Fibroblast of skin of right biceps (primary cell): ENCODE measurements around the gene ERI2.
A peak's percentile ranks its signal among the peaks of the same experiment; 100 is the strongest.
"Not testable (repeated sequence)": the region's sequence is repeated elsewhere in the genome, so short reads cannot be mapped to it uniquely, and the experiment has no call there.

Experiments used
- DNase-seq: peaks from one replicate; pipeline ENCODE4 v3.0.0-alpha.2; 2013

Gene ERI2

DNA sequence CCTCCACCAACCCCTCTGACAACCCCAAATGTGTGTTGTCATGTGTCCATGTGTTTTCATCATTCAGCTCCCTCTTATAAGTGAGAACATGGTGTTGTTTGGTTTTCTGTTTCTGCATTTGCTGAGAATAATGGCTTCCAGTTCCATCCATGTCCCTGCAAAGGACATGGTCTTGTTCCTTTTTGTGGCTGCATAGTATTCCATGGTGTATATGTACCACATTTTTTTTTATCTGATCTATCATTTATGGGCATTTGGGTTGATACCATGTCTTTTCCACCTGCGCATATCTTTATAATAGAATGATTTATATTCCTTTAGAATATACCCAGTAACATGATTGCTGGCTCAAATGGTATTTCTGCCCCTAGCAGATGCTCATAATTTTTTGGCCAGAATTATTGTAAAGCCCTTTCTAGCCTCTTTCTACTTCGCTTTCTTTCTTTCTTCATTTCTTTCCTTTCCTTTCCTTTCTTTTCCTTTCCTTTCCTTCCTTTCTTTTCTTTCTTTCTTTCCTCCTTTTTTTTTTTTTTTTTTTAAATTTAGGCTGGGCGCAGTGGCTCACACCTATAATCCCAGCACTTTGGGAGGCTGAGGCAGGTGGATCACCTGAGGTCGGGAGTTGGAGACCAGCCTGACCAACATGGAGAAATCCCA, 12.8 kb upstream of the ERI2 start:
- no peak for DNase-seq

- DNase-seq = no peak
Observed at GRCh38 chr16:20814784-20815183, 8.5 kb upstream of the ERI2 start.

GRCh38 chr16:20812510-20812909, 6.2 kb upstream of the ERI2 start:
- DNase-seq = no peak

GRCh38 chr16:20811889-20812439, 5.7 kb upstream of the ERI2 start:
- no peak for DNase-seq

- no peak for DNase-seq
Observed at GRCh38 chr16:20807862-20808261, 1.6 kb upstream of the ERI2 start.

GRCh38 chr16:20805684-20806167, 546 bp downstream of the ERI2 start:
- DNase-seq = not testable (repeated sequence)

DNA sequence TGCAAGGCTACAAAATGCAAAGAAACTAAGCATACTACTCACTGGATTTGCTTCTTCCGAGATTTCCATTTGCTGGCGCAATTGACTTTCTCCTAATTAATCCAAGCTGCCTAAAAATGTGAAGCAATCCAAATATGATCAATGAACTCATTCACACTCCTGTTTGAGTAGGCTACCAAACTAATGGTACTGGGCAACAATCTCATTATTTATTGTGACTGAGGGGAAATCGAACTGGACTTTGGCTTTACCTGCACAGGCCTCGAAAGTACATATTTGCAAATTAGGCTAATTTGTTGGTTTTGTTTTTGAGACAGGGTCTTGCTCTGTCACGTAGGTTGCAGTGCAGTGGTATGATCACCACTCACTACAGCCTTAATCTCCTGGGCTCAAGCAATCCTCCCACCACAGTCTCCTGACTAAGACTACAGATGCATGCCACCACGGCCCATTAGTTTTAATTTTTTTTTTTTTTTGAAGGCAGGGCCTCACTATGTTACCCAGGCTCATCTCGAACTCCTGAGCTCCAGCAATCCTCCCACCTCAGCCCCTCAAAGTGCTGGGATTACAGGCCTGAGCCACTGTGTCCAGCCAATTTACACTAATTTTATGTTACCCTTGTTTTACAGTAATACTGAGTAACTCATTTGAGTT, 2.6 kb downstream of the ERI2 start:
- no peak for DNase-seq

- DNase-seq = peak; percentile 32
Observed at GRCh38 chr16:20803192-20803560, 3.1 kb downstream of the ERI2 start.

GRCh38 chr16:20801278-20801677, 5.0 kb downstream of the ERI2 start:
- DNase-seq = no peak

DNA sequence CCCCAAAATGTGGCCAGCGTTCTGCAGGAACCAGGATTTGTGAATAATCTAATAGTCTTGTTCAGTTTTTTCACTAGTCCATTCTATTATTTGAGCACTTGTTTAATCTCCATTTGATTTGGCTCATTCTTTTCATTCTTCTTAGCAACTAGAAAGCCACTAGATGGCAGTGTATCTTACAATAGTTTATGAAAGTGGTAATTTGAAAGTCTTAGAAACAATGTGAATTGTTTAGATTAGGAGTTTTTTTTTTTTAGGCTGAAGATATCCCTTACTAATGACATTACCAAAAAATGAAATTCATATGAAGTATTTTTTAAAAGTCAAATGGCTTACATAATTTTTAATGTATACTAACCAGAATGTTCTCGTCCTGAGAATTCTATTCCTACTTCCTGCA, 6.7 kb downstream of the ERI2 start:
- DNase-seq = peak; percentile 12

GRCh38 chr16:20798364-20798763, 7.9 kb downstream of the ERI2 start:
- DNase-seq = no peak

DNA sequence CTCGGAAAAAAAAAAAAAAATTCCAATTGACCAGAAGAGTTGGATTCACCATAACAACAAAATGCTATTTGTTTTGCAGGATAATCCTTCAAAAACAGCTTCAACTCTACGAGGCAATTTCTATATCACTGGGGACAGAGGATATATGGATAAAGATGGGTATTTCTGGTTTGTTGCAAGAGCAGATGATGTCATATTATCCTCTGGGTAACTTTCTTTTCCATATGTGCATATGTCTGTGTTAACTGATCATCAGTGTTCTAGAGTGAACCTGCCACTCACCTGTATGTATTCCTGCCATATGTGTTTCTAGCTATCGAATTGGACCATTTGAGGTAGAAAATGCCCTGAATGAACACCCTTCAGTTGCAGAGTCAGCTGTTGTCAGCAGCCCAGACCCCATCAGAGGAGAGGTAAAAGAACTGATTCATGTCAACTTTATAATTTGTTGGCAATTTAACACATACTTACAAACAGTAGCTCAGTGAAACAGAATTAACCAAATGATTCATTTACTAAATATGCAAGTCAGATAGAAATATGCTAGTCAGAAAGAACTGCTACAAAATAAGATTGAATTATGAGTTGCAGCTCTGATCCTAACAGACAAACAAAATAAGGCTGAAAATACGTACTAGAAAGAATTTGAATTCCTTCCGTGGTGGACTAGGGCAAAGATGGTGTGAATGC, 14.2 kb downstream of the ERI2 start:
- DNase-seq = peak; percentile 30

DNA sequence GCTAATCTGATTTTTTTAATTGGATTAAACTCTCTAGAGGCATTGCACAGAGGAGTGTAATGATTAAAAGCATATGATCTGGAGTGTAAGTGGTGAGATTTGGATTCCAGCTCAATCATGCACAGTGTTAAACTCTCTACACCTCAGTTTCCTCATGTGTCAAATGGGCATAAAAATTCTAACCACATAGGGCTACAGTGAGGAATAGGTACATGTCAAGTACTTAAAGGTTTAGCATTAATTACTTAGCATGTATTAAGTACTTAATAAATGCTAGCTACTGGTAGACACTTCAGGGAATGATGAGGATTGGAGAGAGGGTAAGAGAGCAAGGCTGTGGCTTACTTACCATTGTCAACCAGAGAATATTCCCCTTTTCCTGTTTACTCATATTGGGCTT, 17.1 kb downstream of the ERI2 start:
- DNase-seq = no peak

DNA sequence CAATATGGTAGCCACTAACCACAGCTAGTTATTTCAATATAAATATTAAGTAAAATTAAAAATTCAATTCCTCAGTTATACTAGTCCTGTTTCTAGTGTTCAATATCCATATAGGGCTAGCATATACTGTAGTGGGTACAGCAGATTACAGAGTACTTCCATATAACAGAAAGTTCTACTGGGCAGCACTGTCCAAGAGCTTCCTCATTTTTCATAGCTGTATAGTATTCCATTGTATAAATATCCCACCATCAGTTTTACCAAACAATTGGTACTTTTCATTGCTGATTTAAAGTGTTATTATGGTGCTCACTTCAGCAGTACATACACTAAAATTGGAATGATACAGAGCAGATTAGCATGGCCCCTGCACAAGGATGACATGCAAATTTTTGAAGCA, 22.1 kb downstream of the ERI2 start:
- DNase-seq = no peak

GRCh38 chr16:20782470-20782869, 23.8 kb downstream of the ERI2 start:
- no peak for DNase-seq

GRCh38 chr16:20781697-20782096, 24.6 kb downstream of the ERI2 start:
- DNase-seq = no peak

GRCh38 chr16:20774703-20775362, 31.4 kb downstream of the ERI2 start:
- peak; percentile 41 for DNase-seq

- DNase-seq = no peak
Observed at GRCh38 chr16:20773679-20774078, 32.6 kb downstream of the ERI2 start.

- no peak for DNase-seq
Observed at GRCh38 chr16:20768818-20769217, 37.5 kb downstream of the ERI2 start.

GRCh38 chr16:20768121-20768520, 38.2 kb downstream of the ERI2 start:
- no peak for DNase-seq

DNA sequence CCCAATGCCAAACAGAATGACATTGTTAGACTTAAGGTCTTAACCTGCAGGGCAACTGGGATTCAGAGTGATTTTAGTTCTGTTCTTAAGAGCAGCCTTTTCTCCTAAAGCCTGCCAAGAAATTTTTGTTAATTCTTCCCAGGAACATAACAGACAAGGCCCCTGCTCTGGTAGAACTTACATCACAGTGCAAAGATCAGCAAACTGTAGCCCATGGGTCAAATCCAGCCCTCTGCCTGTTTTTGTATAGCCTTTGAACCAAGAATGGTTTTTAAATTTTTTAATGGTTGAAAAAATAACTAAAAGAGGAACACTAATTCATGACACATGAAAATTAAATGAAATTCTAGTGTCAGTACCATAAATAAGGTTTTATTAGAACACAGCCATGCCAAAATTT, 38.7 kb downstream of the ERI2 start:
- DNase-seq = no peak

DNA sequence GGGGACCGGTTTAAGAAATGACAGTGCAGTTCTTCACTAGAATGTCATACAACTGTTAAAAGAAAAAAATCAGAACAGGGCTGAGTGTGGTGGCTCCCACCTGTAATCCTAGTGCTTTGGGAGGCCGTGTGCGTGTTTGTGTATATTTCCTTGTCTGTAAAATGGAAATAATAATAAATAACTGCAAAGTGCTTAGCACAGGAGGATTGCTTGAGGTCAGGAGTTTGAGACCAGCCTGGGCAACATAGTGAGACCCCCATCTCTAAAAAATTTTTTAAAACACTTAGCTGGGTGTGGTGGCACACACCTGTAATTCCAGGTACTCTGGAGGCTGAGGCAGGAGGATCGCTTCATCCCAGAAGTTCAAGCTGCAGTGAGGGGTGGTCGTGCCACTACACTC, 40.0 kb downstream of the ERI2 start:
- DNase-seq = no peak

DNA sequence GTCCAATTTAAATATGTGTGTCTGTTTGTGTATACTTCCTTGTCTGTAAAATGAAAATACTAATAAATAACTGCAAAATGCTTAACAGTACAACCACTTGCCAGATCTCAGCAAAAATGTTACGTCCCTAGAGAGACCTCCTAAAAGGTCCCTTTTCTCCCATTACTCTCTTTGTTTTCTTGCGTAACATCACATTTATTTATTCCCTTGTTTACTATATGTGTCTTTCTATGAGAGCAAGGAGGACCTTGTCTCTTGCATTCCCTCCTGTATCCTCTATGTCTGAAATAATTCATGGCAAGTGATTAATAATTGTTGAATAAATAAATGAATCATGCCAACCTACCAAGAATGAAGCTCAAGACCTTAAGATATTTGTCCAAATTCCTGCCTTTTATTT, 40.5 kb downstream of the ERI2 start:
- no peak for DNase-seq
